HG03045 (cell line): ENCODE measurements around the gene KRTAP19-1.
A peak's percentile ranks its signal among the peaks of the same experiment; 100 is the strongest.
"Not testable (repeated sequence)": the region's sequence is repeated elsewhere in the genome, so short reads cannot be mapped to it uniquely, and the experiment has no call there.

ENCODE experiments used
- ATAC-seq: cut with Tn5 transposase; IDR thresholded peaks from one replicate; pipeline ENCODE4 v1.9.1; 2021; ENCODE audit warnings: mild to moderate bottlenecking, moderate library complexity; ENCODE audit not compliant: unreplicated experiment

The KRTAP19-1 gene

GRCh38 chr21:30480145-30480544 is at the start of gene KRTAP19-1:
KRTAP19-1 (minus strand) TSS chr21:30480367; CDS start chr21:30480317, 50 bp downstream.
- ATAC-seq, result no peak

- ATAC-seq, result no peak
These were observed 38.7 kb upstream of the KRTAP19-1 start for GRCh38 chr21:30518876-30519275.

GRCh38 chr21:30515681-30516080 is 35.5 kb upstream of the KRTAP19-1 start:
- ATAC-seq, result no peak

- not testable (repeated sequence) for ATAC-seq
These were observed 25.5 kb upstream of the KRTAP19-1 start for GRCh38 chr21:30505621-30506205.

GRCh38 chr21:30502041-30502440 is 21.9 kb upstream of the KRTAP19-1 start, which contains the start of gene KRTAP19-5:
KRTAP19-5 (minus strand) TSS chr21:30502141; CDS start chr21:30502090, 51 bp downstream.
- no peak for ATAC-seq

GRCh38 chr21:30497065-30497464 is 16.9 kb upstream of the KRTAP19-1 start, which contains the start of gene KRTAP19-4:
KRTAP19-4 (minus strand) TSS chr21:30497165; CDS start chr21:30497110, 55 bp downstream.
- ATAC-seq, result no peak

- no peak for ATAC-seq
These were observed 11.8 kb upstream of the KRTAP19-1 start, which contains the start of gene KRTAP19-3 for GRCh38 chr21:30491963-30492428. KRTAP19-3 (minus strand) TSS chr21:30492013; CDS start chr21:30491957, 56 bp downstream.

- ATAC-seq, result no peak
These were observed 7.2 kb upstream of the KRTAP19-1 start, which contains the start of gene KRTAP19-2 for GRCh38 chr21:30487336-30487735. KRTAP19-2 (minus strand) TSS chr21:30487436; CDS start chr21:30487348, 88 bp downstream.

- ATAC-seq, result no peak
These were observed 6.0 kb upstream of the KRTAP19-1 start for GRCh38 chr21:30486180-30486579.

- ATAC-seq, result no peak
These were observed 2.0 kb upstream of the KRTAP19-1 start for GRCh38 chr21:30482130-30482529.

- ATAC-seq, result no peak
These were observed 908 bp downstream of the KRTAP19-1 start for GRCh38 chr21:30479259-30479658.

GRCh38 chr21:30478004-30478403 is 2.2 kb downstream of the KRTAP19-1 start:
- ATAC-seq, result no peak

- no peak for ATAC-seq
These were observed 11.1 kb downstream of the KRTAP19-1 start for GRCh38 chr21:30468900-30469714.

- no peak for ATAC-seq
These were observed 16.5 kb downstream of the KRTAP19-1 start for GRCh38 chr21:30463713-30464112.

- no peak for ATAC-seq
These were observed 31.7 kb downstream of the KRTAP19-1 start for GRCh38 chr21:30448514-30448913.

GRCh38 chr21:30447056-30447455 is 33.1 kb downstream of the KRTAP19-1 start:
- no peak for ATAC-seq

- ATAC-seq, result no peak
These were observed 36.0 kb downstream of the KRTAP19-1 start for GRCh38 chr21:30444204-30444603.

- no peak for ATAC-seq
These were observed 36.9 kb downstream of the KRTAP19-1 start for GRCh38 chr21:30443226-30443625.

- no peak for ATAC-seq
These were observed 40.2 kb downstream of the KRTAP19-1 start, which contains the start of gene KRTAP15-1 for GRCh38 chr21:30439975-30440374. KRTAP15-1 (plus strand) TSS chr21:30440275; CDS start chr21:30440328, 53 bp downstream.

- ATAC-seq, result no peak
These were observed 43.1 kb downstream of the KRTAP19-1 start for GRCh38 chr21:30437010-30437565.

- peak; percentile 67 for ATAC-seq
These were observed 46.0 kb downstream of the KRTAP19-1 start for GRCh38 chr21:30434033-30434631.
